CD8-positive, alpha-beta memory T cell (primary cell): ENCODE measurements around the gene USB1. TPM values are rescaled to one million over a fixed set of nuclear protein-coding genes. Genes with fewer than 3 reads are reported as not detected.
"Not testable (repeated sequence)": the region's sequence is repeated elsewhere in the genome, so short reads cannot be mapped to it uniquely, and the experiment has no call there.

ENCODE experiments used
- CTCF ChIA-PET: fragments of 350-600 bp; sonication (Branson Sonifier 250); formaldehyde crosslinking; loops from one replicate; lab custom pipeline; 2021; ENCODE audit warnings: antibody characterized with exemption; lab: Charles Lee
- POLR2A ChIA-PET: fragments of 350-600 bp; sonication (Branson Sonifier 250); formaldehyde crosslinking; loops from one replicate; lab custom pipeline; 2021; ENCODE audit warnings: antibody characterized with exemption; lab: Charles Lee
- DNase-seq, 5 donors: peaks; one replicate each; pipeline versions ENCODE4 v3.0.0 to v3.0.0-alpha.2; 2020 to 2022; ENCODE audit warnings: mixed read lengths in 1 of 5
- H3K27ac ChIP-seq: one replicate; pipeline ENCODE4 v1.7.0; 2013; ENCODE audit warnings: low read depth, mild to moderate bottlenecking, low read length, moderate library complexity
- H3K27me3 ChIP-seq: 2 replicates; pipeline ENCODE4 v1.7.0; 2013; ENCODE audit warnings: low read length, mild to moderate bottlenecking; ENCODE audit not compliant: insufficient read depth, poor library complexity, severe bottlenecking
- H3K36me3 ChIP-seq: 2 replicates; pipeline ENCODE4 v1.7.0; 2013; ENCODE audit warnings: mild to moderate bottlenecking, low read length, moderate library complexity; ENCODE audit not compliant: insufficient read depth
- H3K4me1 ChIP-seq: 2 replicates; pipeline ENCODE4 v1.7.0; 2013; ENCODE audit warnings: mild to moderate bottlenecking, low read length, moderate library complexity; ENCODE audit not compliant: insufficient read depth
- H3K4me3 ChIP-seq: 2 replicates; pipeline ENCODE4 v1.7.0; 2013; ENCODE audit warnings: mild to moderate bottlenecking, low read length
- H3K9me3 ChIP-seq: 2 replicates; pipeline ENCODE4 v1.7.0; 2013; ENCODE audit warnings: mild to moderate bottlenecking, low read length
- H3K27ac Mint-ChIP-seq, 8 donors: one replicate each; pipeline ENCODE4 v1.8.0; 2020 to 2021; ENCODE audit warnings: mixed read lengths in 8 of 8, mild to moderate bottlenecking in 6 of 8, inconsistent platforms in 3 of 8, moderate library complexity in 3 of 8
- H3K27me3 Mint-ChIP-seq, 2 donors: one replicate each; pipeline ENCODE4 v1.8.0; 2020 to 2021; ENCODE audit warnings: mixed read lengths in 2 of 2, mild to moderate bottlenecking in 1 of 2, moderate library complexity in 1 of 2
- H3K36me3 Mint-ChIP-seq, 3 donors: one replicate each; pipeline ENCODE4 v1.8.0; 2020 to 2021; ENCODE audit warnings: mixed read lengths in 3 of 3, inconsistent platforms in 1 of 3, mild to moderate bottlenecking in 1 of 3
- H3K4me1 Mint-ChIP-seq, 3 donors: one replicate each; pipeline ENCODE4 v1.8.0; 2020 to 2021; ENCODE audit warnings: mixed read lengths in 3 of 3, inconsistent platforms in 1 of 3, mild to moderate bottlenecking in 1 of 3
- H3K4me3 Mint-ChIP-seq, 7 donors: one replicate each; pipeline ENCODE4 v1.8.0; 2020 to 2021; ENCODE audit warnings: mixed read lengths in 7 of 7, mild to moderate bottlenecking in 6 of 7, moderate library complexity in 4 of 7, inconsistent platforms in 2 of 7
- H3K9me3 Mint-ChIP-seq, 5 donors: one replicate each; pipeline ENCODE4 v1.8.0; 2020 to 2022; ENCODE audit warnings: mixed read lengths in 5 of 5, mild to moderate bottlenecking in 3 of 5, moderate library complexity in 2 of 5, inconsistent platforms in 1 of 5
- polyA plus RNA-seq: library from polyadenylated mRNA; unstranded; fragments of 300-500 nt; fragmentation: Illumina TruSeq; gene quantifications from one replicate; pipeline ENCODE4 v1.2.3, GENCODE V29; 2021
- total RNA-seq, 2 experiments: library from RNA; stranded (reverse); gene quantifications; one replicate each; pipeline ENCODE4 v1.2.3, GENCODE V29; 2021

The USB1 gene
- total and polyA plus RNA-seq, 3 experiments from 2014 or later: 66.6 to 68.5 (median 68.1) TPM

DNA sequence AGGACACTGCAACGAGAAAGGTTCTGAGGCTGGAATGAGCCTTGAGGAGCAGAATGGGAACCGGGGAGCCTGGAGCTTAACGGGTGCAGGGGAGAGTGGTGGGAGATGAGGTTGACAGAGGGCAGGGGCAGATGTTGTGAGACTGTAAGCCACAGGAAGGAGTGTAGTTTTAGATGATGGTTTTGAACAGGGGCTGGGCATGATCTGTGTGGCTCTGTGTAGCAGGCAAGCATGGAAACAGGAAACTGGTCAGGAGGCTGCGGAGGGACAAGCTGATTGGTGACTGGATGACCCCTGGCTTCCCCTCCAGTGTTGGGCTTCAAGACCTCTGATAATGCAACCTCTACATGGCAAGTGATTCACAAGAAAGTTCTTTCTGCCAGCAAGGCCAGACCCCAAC, 28.9 kb upstream of the USB1 start:
- no peaks in the 10 kb centered on the region for H3K36me3 Mint-ChIP-seq
- H3K36me3 ChIP-seq: no peaks in the 10 kb centered on the region
- POLR2A ChIA-PET: no interaction called here
- no peaks in the 10 kb centered on the region for H3K27me3 ChIP-seq
- no peaks in the 10 kb centered on the region for H3K4me1 Mint-ChIP-seq
- no peaks in the 10 kb centered on the region for H3K9me3 ChIP-seq
- H3K4me3 Mint-ChIP-seq: no peak overlapping the region
- no peaks in the 10 kb centered on the region for H3K9me3 Mint-ChIP-seq
- peak in 1 of 5 donors; percentile 23 for DNase-seq
- CTCF ChIA-PET: interaction anchor here (1.1 kb wide), 1 partner anchor 44 kb away, joined by 3 read pairs; no protein-coding TSS in a partner anchor
- peaks cover 5 to 7% of the 10 kb centered on the region in 2 donors for H3K27me3 Mint-ChIP-seq
- no peak overlapping the region for H3K27ac Mint-ChIP-seq
- H3K27ac ChIP-seq: no peak overlapping the region
- H3K4me1 ChIP-seq: no peaks in the 10 kb centered on the region
- H3K4me3 ChIP-seq: no peak overlapping the region

DNA sequence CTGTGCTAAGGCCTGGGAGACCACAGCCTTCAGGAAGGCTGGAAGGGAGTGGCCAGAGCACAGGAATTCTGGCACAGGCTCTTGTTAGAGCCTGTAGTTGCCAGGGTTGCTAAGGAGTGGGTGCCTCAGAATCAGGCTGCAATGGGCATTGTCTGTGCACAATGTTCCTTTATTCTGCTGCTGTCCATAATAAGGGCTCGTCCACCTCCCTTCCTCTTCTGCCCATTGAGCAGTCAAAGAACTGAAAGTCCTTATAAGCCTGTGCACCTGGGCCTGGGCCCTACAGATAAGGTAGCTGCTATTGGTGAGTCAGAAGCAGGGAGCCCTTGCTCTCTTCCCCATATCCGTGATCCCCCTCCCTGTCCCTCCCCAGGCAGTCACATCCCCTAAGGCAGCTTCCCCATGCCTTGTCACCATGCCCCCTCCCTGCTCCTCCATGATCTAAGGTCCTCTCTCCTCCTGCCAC, 24.8 kb upstream of the USB1 start:
- Histone ChIP-seq H3K27me3 (no peaks in the 10 kb centered on the region), H3K4me3 (no peak overlapping the region), H3K9me3 (no peaks in the 10 kb centered on the region), H3K4me1 (no peaks in the 10 kb centered on the region), H3K27ac (no peak overlapping the region), H3K36me3 (no peaks in the 10 kb centered on the region)
- ChIA-PET CTCF (no interaction called here), POLR2A (no interaction called here)
- no peaks in the 10 kb centered on the region for H3K4me1 Mint-ChIP-seq
- H3K27me3 Mint-ChIP-seq: peaks cover 1 to 7% of the 10 kb centered on the region in 2 donors
- peak in 1 of 5 donors; percentile 13 for DNase-seq
- no peaks in the 10 kb centered on the region for H3K36me3 Mint-ChIP-seq
- H3K9me3 Mint-ChIP-seq: no peaks in the 10 kb centered on the region
- H3K4me3 Mint-ChIP-seq: no peak overlapping the region
- H3K27ac Mint-ChIP-seq: no peak overlapping the region

DNA sequence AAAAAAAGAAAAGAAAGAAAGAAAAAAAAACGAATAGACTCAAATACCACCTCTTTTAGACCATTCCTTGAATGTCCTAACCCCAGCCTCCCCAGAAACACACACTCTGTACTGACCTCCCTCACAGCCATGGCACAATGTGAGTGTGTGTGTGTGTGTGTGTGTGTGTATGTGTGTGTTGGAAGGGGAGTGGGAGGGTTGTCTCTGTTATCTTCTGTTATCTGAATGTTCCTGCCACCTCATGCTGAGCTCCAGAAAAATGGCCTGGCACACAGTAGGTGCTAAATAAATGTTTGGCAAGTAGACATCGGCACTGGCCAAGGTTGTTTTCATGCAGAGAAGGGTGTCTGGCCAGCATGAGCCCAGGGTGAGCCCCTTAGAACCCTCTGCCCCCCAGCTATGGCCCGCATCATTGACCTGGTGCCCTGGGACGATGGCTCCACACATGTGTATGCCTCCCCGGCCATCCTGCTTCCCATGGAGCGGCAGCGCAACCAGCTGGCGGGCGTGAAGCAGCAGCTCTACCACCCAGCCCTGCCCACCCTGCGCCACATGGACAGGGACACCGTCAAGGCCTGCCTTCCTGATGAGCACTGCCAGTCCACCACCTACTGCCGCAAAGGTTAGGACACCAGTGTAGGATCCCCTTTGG, 23.7 kb upstream of the USB1 start:
- Histone ChIP-seq H3K36me3 (no peaks in the 10 kb centered on the region), H3K9me3 (no peaks in the 10 kb centered on the region), H3K4me3 (no peak overlapping the region), H3K4me1 (no peaks in the 10 kb centered on the region), H3K27me3 (no peaks in the 10 kb centered on the region), H3K27ac (no peak overlapping the region)
- Mint-ChIP-seq H3K4me1 (no peaks in the 10 kb centered on the region), H3K27me3 (peaks cover 0 to 1% of the 10 kb centered on the region in 2 donors), H3K9me3 (no peaks in the 10 kb centered on the region), H3K27ac (no peak overlapping the region), H3K36me3 (no peaks in the 10 kb centered on the region), H3K4me3 (no peak overlapping the region)
- POLR2A ChIA-PET: no interaction called here
- DNase-seq: peak in 1 of 5 donors; percentile 42
- CTCF ChIA-PET: no interaction called here

GRCh38 chr16:57978070-57978465, 23.1 kb upstream of the USB1 start:
- DNase-seq, H3K27me3 Mint-ChIP-seq, H3K27ac ChIP-seq, H3K27me3 ChIP-seq, H3K4me3 Mint-ChIP-seq, H3K4me3 ChIP-seq, H3K9me3 Mint-ChIP-seq, H3K9me3 ChIP-seq, POLR2A ChIA-PET, H3K27ac Mint-ChIP-seq, H3K36me3 Mint-ChIP-seq, CTCF ChIA-PET, H3K4me1 ChIP-seq, H3K36me3 ChIP-seq, H3K4me1 Mint-ChIP-seq: not testable (repeated sequence)

DNA sequence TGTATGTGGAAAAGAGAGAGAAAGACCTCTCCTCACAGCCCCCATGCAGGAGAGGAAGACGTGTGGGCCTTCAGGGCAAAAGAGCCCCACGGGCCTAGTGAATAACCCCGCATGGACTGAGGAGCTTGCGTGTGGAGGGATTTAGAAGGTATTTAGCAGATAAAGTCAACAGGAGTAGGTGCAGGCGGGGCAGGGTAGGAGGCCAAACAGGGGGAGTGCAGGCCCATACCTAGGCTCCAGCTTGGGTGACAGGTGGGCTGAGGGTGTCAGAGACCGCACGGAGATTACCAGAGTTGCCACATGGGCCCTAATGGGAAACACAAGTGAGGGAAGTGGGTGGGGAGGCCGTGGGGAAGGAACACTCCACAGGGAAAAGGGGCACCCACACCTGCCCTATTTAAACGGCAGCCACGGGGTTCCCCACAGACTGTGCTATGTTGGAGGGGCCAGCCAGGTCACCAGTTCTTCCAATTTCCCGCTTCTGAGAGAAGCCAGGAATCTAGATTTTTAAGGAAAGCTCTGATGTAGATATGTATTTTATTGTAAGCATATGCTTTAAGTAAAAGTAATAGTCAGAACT, 22.1 kb upstream of the USB1 start:
- peak overlapping the region in 1 of 8 donors; percentile 6 for H3K27ac Mint-ChIP-seq
- Histone ChIP-seq H3K27ac (no peak overlapping the region), H3K9me3 (no peaks in the 10 kb centered on the region), H3K4me3 (no peak overlapping the region), H3K36me3 (no peaks in the 10 kb centered on the region), H3K27me3 (no peaks in the 10 kb centered on the region), H3K4me1 (peaks cover 2% of the 10 kb centered on the region)
- no peaks in the 10 kb centered on the region for H3K27me3 Mint-ChIP-seq
- DNase-seq: peak in 1 of 5 donors; percentile 26
- H3K9me3 Mint-ChIP-seq: no peaks in the 10 kb centered on the region
- no peaks in the 10 kb centered on the region for H3K36me3 Mint-ChIP-seq
- CTCF ChIA-PET: interaction anchor here (1.1 kb wide), 1 partner anchor 9 kb away, joined by 3 read pairs; the partner anchor contains the start of gene CNGB1
- peaks cover 0 to 1% (median under 1%) of the 10 kb centered on the region in 3 donors for H3K4me1 Mint-ChIP-seq
- POLR2A ChIA-PET: no interaction called here
- no peak overlapping the region for H3K4me3 Mint-ChIP-seq

DNA sequence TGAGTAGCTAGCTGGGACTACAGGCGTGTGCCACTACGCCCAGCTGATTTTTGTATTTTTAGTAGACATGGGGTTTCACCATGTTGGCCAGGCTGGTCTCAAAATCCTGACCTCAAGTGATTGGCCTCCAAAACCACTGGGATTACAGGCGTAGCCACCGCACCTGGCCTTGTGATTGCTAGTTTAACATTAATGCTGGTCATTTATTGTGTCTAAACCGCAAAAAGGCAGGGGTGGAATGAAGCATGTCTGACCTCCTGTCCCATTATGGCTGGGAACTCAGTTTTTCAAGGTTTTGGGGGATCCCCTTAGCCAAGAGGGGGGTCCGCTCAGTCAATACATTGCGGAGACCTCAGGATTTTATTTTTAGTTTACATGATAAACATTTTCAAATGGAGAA, 19.6 kb upstream of the USB1 start:
- CTCF ChIA-PET: no interaction called here
- H3K4me3 Mint-ChIP-seq: peak overlapping the region in 1 of 7 donors; percentile 56
- no peak for DNase-seq

DNA sequence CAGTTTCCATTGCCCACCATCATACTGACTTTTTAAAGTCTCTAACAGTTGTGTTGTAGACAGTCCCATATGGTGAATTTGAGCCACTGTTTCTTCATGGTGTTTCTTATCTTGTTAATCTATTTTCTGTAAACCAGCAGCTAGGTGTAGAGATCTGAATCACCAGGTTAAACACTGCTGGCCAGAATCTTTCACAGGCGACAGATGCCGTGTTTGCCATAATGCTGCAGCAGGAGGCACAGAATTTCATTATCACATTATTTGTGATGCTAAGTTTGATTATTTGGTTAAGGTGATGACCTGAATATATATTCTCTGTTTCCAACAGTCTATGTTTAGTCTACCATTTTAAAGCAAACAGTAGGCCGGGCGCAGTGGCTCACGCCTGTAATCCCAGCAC, 18.8 kb upstream of the USB1 start:
- CTCF ChIA-PET: no interaction called here
- no peaks in the 10 kb centered on the region for H3K36me3 ChIP-seq
- no peaks in the 10 kb centered on the region for H3K9me3 Mint-ChIP-seq

More for the DNA sequence above, 19.6 kb upstream of the USB1 start:
- Mint-ChIP-seq H3K27me3 (peaks cover 0 to 1% of the 10 kb centered on the region in 2 donors), H3K9me3 (no peaks in the 10 kb centered on the region), H3K27ac (peak overlapping the region in 1 of 8 donors; percentile 16), H3K36me3 (peaks cover 0 to 2% (median 0%) of the 10 kb centered on the region in 3 donors), H3K4me1 (peaks cover 8 to 23% (median 15%) of the 10 kb centered on the region in 3 donors)
- Histone ChIP-seq H3K4me3 (no peak overlapping the region), H3K27ac (no peak overlapping the region), H3K9me3 (no peaks in the 10 kb centered on the region), H3K4me1 (peaks cover 14% of the 10 kb centered on the region), H3K36me3 (no peaks in the 10 kb centered on the region), H3K27me3 (no peaks in the 10 kb centered on the region)
- POLR2A ChIA-PET: no interaction called here

More for the DNA sequence above, 18.8 kb upstream of the USB1 start:
- Histone ChIP-seq H3K27me3 (no peaks in the 10 kb centered on the region), H3K4me3 (no peak overlapping the region), H3K9me3 (no peaks in the 10 kb centered on the region), H3K27ac (no peak overlapping the region), H3K4me1 (peaks cover 14% of the 10 kb centered on the region)
- POLR2A ChIA-PET: interaction anchor here (0.6 to 1.5 kb wide), 2 partner anchors 11 to 42 kb away, joined by 3 read pairs; no protein-coding TSS in a partner anchor
- Mint-ChIP-seq H3K4me3 (peak overlapping the region in 1 of 7 donors; percentile 56), H3K27ac (no peak overlapping the region), H3K27me3 (peaks cover 0 to 1% of the 10 kb centered on the region in 2 donors), H3K4me1 (peaks cover 10 to 23% (median 15%) of the 10 kb centered on the region in 3 donors), H3K36me3 (peaks cover 0 to 2% (median 0%) of the 10 kb centered on the region in 3 donors)
- no peak for DNase-seq
